Measurements from ENCODE around the gene TTLL9. TPM values are rescaled to one million over a fixed set of nuclear protein-coding genes. Genes with fewer than 3 reads are reported as not detected.

TTLL9 gene
- total RNA-seq, 1 donor from 2014 or later: not detected

DNA sequence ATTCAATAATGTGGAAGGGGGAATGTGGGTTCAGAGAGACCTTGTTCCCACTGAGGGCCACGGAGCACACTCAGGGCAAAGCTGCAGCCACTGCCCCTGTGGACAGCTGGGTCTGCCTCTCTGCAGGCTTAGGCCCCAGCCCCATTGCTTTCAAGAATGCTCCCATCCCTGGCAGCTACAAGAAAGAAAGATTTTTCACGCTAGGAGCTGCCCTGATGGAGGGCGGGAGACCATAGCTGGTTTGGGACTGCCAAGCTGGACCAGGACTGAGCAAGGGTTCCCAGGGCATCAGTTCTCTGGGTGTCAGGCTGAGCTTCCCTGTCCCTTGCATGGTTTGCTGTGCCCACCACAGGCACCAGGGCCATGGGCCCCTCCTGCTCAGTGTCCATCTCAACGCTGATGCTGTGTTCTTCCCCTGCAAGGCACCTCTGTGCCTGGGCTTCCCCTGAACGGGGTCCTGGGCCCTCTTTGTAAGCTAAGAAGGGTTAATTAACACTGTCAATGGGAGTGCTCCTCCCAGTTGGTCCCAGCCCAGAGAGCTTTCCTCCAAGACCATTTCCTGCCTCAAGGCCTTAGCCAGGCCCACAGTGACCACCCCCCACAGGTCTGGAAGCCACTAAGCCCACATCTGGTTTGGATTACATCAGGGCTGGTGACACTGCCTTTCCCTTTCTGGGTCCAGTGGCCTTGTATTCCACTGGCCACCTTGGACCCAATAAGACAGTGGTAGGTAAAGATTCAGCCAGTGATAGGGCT lies 33.4 kb upstream of the TTLL9 start:
- intact Hi-C loops (cut with micrococcal nuclease): no loop called here

DNA sequence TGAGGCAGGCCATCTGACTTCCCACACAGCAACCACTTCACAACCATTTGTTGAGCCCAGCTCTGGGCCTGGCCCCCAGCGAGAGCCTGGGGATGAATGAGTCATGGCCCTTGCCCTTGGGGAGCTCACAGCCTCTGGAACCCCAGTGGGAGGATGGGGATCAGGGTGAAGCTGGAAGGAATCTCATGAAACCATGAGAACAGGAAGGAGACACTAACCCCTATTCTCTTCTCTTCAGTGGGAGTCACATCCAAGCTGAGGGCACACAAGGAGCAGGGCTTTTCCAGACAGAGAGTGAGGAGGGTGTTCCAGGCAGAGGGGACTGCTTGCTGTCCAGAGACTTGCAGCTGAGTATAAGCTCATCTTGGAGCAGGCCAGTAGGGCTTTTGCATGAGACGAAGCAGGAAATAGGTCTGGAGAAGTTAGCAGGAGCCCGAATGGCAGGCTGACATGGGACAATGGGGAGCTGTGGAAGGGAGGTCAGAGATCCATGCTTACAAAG lies 32.5 kb upstream of the TTLL9 start:
- intact Hi-C loops (cut with micrococcal nuclease): no loop called here

DNA sequence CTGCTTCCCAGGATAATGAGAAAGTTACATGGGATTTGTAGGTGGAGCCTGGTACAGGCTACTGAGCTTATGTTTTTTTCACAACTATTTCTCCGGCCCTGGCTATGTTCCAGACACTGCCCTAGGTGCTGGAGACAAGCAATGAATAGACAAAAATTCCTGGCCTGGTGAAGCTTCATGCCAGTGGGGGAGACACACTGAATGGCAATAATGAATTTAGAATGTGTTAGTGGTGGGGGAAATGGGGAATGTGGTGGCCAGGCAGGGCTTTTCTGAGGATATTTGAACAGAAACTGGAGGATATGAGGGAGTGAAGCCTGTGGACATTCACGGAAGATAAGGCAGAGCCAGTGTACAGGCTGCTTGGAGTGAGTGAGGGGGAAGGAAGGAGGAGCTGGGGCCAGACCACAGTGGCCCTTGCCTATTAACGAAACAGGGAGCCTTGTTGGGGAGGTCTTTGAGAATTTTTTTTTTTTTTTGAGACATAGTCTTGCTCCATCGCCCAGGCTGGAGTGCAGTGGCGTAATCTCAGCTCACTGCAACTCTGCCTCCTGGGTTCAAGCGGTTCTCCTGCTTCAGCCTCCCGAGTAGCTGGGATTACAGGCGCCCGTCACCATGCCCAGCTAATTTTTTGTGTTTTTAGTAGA lies 31.7 kb upstream of the TTLL9 start:
- intact Hi-C loops (cut with micrococcal nuclease): no loop called here

DNA sequence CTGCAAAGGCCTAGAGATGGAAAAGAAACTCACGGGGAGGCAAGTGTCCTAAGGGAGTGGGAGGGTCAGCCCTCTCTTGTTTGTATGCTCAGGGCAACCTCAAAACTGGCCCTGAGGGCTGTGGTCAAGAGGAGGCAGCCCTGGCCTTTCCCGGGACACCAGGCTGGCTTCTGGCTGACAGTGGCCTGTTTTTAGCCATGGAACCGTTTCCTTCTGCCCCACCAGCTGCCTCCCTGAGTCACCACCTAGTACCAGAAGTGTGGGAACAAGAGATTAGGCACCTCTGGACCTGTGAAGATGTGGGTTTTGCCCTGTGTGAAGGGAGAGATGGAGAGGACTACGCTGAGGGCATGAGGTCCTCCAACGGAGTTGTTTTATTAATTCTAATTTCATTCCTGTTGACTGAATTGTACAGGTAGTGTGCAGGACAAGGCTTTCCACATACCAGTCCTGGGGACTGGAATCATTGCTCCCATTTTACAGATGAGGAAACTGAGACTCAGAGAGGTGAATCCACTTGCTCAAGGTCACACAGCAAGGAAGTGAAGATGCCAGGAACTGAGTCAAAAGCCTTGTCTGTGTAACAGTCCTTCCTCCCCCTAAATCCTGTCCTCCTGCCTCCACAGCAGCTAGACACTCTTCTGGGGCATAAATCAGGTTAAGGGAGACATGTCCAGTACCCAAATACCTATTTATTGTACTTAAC lies 30.5 kb upstream of the TTLL9 start:
- intact Hi-C loops (cut with micrococcal nuclease): no loop called here

DNA sequence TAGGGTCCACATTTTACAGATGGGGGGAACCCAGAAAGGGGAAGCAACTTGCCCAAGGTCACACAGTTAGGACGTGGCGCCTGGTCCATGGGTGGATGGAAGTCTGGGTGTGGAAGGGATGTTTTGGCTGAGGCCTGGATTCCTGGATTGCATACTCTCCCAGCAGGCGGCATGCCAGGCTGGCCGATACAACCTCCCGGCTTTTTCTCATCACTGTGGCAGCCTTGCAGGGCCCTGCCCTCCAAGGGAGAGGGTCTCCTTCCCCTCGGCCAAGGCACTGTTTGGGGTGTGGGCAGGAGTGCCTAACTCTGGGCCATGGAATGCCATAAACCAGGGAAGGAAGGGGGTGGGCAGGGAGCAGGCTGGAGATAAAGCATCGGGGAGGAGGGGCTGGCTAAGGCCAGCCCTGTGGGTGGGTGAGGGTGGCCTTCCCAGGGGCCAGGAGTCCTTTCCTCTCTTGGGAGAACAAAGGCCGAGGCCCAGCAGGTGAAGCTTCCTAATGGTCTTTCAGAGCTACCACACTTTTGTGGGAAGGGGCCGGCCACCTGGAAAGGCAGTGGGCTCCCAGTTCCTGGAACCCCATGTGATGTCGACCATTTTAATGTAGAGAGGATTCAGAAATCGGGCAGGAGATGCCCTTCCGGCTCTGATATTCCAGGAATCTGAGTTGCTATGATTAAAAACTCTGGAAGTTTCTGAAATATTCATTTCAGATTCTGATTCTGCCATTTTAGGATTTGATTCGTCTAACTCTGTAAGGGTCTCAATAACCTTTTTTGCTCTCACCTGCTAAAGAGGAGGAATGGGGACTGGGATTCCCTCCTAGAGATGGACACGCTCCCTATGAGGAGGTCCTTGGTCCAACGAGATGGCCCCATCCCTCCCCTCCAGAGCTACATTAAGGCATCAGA lies 29.3 kb upstream of the TTLL9 start:
- intact Hi-C loops (cut with micrococcal nuclease): no loop called here

DNA sequence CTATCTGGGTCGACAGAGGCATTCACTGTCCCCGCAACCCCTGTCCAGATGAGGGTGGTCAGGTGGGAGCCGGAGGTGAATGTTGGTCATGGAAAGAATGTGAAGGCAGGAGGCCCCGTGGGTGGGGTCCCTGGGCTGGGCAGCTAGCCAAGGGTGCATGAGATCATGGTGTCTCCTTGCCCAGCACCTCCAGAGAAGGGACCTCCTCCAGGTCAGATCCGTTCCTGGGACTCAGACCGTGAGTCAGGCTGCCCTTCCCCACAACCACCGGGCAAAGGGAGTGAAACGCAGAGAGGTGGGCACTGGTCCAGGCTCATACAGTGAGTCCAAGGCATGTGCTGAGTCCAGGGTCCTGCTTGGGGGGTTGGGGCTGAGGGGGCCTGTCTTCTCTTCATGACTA lies 28.5 kb upstream of the TTLL9 start:
- intact Hi-C loops (cut with micrococcal nuclease): no loop called here

DNA sequence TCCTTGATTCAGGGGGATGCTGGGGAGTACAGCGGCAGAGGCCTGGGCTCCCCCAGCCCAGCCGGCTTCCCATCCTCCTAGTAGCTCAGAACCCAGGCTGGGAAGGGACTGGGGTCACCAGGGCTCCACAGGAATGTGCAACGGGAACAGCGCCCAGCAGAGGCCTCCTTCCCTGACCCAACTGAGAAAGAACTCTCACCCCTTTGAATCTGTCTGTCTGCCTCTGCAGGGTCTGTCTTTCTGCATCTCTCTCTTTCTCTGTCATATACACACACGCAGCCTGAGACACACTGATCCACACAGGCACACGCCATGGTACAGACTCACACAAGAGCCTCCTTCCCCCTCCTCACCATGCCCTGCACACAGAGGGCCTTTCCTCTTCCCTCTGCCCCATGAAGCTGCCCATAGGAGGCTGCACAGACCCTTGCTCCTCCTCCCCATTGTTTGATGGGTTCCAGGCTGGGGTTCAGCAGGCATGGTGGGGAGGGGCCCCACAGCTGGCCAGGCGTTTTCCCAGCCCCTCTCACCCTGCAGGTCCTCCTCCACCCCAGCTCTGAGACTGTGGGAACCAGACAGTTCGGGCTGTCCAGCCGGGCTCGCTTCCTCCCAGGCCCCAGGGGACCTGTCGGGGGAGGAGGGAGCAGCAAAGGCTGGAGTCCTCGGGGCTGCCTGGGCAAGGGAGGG lies 27.8 kb upstream of the TTLL9 start:
- intact Hi-C loops (cut with micrococcal nuclease): no loop called here

DNA sequence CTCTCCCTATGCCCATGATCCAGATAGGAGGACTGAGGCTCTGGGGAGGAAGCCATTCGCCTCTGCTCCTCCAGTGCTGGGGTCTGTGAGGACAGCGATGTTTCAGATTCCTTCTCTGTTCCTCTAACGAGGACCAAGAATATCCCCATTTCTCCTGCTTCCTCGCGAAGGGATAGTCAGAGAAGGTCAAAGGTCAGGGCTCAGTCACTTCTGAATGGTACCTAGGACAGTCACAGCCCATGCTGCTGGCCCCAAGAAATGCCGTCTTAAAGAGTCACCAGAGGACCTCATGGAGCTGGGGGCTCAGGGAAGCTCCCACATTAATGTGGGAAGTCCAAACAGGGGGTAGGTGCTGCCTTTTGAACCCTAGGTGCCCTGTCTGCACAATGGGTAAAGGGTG lies 27.1 kb upstream of the TTLL9 start:
- intact Hi-C loops (cut with micrococcal nuclease): no loop called here

DNA sequence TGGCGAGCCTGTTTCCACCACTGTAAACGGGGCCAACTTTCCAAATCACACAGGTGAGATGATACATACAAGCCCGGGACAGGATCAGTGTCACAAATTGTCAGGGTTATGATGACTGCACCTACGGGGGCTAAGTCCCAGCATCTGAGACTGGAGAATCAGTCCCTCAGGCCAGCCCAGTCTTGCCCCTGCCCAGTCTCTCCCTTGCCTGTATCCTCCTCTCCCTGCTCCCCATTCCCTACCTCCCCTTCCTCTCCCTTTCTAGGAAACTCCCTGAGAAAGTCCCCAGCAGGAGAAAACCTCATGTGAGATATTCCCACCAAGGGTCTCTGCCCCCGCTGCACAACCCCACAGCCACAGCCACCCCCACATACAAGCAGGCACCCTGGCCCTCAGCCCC lies 26.6 kb upstream of the TTLL9 start:
- intact Hi-C loops (cut with micrococcal nuclease): no loop called here

DNA sequence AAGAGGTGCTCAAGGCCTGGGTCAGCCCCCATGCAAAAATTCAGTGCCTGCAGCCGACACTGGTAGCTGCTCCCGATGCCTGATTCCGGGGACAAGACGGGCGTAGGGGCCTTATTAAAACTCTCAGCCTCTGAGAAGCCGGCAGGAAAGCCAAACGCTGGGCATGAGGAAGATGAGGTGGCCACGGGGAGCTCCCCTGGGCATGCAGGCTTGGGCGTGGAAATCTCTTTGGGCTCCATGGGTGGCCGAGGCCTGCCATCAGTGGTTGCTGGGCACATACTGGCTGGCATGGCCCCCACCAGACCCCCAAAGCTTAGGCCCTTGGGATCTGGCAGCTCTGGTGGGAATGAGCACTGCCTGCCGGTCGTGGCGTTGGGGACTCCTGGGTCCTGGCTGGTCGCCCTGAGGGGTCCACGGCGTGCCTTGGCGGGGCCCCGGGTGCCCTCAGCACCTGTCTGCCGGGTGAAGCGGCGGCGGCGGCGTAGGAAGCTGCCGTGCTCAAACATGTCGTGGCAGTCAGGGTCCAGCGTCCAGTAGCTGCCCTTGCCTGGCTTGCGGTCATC lies 25.6 kb upstream of the TTLL9 start:
- intact Hi-C loops (cut with micrococcal nuclease): no loop called here

DNA sequence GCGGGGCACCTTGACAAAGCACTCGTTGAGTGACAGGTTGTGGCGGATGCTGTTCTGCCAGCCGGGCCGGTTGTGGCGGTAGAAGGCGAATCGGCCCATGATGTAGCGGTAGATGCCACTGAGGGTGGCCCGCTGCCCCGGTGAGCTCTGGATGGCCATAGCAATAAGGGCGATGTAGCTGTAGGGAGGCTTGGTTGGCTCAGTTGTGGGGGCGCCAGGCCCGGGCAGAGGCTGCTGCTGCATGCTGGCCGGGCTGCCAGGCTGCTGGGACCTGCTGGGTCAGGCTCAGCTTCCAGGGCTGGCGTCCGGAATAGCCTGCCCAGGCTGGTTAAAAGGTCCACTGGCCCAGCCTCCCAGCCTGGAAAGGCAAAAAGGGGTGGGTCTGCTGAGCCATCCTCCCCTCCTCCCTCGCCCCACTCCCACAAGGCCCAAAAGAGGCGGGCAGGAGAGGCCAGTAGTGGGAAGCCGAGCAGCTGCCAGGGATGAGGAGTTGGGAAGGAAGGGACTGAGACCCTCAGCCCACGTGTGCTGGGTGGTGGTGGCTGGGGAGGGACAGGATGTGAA lies 25.1 kb upstream of the TTLL9 start, which contains the start of gene FOXS1:
Gene FOXS1, minus strand, starts transcription at position 305 of the 564 bp plus-strand sequence. Its CDS starts 62 bp downstream, at position 243.
- intact Hi-C loops (cut with micrococcal nuclease): no loop called here

DNA sequence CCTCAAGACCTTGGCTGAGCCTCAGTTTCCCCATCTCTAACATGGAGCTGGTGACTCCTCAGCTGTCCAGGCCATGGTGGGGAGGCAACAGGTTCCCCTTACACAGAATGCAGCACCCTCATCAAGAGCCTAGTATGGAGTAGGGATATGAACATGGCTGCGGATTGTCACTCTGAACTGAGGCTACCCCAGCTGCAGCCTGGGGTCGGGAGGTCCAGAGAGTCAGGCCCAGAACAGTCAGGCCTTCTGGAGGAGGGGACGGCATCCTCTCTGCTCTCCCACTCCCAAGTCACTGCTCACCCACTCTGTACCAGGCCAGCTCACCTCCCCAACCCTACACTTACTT lies 23.7 kb upstream of the TTLL9 start:
- intact Hi-C loops (cut with micrococcal nuclease): loop anchor here (1.0 kb wide), 1 partner anchor 23 kb away; no protein-coding TSS in a partner anchor

DNA sequence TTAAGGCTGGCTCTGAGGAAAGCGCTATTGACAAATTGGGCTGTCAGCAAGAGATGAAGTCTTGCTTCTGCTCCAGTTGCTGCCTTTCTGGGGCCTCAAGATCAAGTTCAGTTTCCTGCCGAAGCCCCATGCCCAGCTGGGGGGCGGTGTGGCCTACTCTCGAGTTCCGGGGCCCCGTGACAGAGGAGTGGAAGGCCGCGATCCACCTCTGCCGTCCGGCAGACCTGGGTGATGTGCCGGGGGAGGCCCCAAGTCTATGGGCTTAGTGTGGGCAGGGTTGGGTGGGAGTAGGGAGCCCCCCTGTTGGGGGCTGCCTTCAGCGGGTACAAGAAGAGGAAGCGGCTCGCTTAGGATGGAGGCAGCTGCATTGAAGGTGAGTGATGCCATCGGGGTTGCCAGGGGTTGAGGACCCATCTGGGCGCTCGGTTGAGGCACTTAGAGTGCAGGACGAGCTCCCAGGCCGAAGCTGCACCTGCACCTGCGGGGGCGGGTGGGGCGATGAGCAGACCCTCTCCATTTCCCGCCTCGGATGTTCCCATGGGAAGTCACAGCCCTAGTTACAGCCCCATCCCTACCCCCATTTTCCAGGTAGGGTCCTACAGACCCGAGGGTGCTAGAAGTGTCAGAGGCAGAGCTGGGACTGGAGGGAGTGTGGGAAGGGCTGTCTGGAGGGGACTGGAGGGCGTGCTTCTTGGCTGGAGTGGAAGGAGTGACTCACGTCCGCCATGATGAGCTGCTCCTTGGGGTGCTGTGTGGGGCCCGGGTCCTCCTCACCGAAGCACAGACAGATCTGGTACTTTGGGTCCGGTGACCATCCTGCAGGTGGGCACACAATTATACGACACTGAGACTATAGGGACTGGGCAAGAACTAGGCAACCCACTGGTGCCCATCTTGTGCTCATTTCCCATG lies 22.1 kb upstream of the TTLL9 start:
- intact Hi-C loops (cut with micrococcal nuclease): loop anchor here (1.0 kb wide), 1 partner anchor 47 kb away; no protein-coding TSS in a partner anchor

DNA sequence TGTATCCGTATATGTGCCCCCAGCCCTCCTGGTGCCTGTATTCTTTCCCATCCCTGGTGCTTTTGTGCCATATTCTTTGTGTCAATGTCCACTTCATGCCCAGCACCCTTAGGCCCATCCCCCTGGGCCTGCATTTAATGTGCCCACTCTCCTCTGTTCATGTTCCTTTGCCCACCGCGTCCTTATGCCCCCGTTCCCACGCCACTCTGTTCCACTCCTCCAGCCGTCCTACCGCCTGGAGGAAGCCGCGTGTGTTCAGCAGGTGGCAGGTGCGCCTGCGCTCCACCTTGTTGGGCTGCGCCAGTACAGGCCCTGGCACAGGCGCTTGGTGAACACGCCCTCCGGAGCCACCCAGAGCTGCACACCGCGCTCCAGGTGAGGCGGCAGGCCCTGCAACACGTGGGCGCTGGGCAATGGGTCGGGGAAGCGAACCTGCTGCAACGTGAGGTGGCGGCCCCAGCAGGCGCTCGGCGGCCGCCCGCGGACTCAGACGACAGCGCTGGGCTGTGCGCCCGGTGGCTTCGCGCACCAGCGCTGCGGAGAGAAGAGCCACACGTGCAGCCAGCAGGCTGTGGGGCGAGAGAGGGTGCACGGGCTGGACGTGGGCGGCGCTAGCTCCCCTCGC lies 21.0 kb upstream of the TTLL9 start:
- intact Hi-C loops (cut with micrococcal nuclease): no loop called here

DNA sequence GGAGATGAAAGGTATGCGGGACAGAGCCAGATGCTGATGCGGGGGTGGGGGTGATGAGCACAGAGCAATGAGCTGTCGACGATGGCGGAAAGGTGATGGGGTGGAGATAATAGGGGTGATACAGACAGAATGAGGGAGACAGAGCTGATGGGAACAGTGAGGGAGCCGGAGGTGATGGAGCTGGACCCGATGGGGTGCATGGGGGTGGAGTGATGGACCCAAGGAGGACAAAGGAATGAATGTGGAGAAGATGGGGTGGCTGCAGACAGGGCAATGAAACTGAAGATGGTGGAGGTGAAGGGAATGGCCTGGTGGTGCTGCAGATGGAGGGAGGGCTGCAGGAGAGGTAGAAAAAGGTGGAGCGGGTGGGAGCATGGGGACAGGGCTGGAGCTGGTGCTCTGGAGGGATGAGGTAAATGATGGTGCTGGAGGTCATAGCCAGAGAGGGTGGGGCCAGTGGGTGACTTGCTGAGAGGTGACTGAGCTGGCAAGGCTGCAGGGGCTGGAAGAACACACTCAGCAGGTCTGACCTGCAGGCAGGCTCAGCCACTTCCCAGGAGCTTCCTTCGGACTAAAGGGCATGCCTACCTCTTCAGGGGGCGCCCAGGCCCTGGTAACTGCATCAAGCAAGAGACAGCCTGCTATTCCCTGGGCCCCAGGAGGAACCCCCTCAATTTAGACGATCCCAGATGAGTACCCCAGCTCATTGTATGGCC lies 19.0 kb upstream of the TTLL9 start:
- intact Hi-C loops (cut with micrococcal nuclease): loop anchor here (5.0 kb wide), 1 partner anchor 166 kb away; no protein-coding TSS in a partner anchor

DNA sequence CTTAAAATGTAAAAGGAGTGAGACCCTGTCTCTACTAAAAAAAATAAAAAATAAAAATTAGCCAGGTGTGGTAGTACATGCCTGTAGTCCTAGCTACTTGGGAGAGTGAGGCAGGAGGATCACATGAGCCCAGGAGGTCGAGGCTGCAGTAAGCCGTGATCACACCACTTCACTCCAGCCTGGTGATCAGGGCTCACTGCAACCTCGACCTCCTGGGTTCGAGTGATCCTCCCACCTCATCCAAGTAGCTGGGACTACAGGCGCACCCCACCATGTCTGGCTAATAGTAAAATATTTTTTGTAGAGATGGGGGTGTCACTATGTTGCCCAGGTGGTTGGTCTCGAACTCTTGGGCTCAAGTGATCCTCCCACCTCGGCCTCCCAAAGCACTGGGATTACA lies 17.0 kb upstream of the TTLL9 start:
- intact Hi-C loops (cut with micrococcal nuclease): loop anchor here (2.0 to 5.0 kb wide), 2 partner anchors 25 to 164 kb away; no protein-coding TSS in a partner anchor

DNA sequence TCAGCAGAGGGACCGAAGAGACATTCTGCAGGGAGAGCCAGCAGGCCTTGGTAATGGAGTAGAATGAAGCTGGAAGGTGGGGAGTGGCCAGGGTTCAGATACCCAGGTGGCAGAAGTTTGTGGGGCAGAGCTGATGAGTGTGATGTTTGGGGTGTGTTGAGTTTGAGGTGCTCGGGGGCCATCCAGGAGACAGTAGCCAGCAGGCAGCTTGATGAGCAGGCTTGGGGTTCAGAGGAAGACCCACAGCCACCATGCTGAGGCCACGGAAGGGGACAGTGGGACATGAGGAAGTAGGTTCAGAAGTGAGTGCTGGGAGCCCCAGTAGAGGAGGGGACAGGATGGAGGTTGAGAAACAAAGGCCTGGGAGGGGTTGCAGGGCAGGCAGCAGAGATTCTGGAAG lies 13.9 kb upstream of the TTLL9 start:
- intact Hi-C loops (cut with micrococcal nuclease): no loop called here
